Measurements from ENCODE around the gene UQCC3.
"Not testable (repeated sequence)": the region's sequence is repeated elsewhere in the genome, so short reads cannot be mapped to it uniquely, and the experiment has no call there.

The UQCC3 gene

GRCh38 chr11:62703921-62704320 lies 32.4 kb downstream of the UQCC3 start:
- not testable (repeated sequence) for DNase-seq

DNA sequence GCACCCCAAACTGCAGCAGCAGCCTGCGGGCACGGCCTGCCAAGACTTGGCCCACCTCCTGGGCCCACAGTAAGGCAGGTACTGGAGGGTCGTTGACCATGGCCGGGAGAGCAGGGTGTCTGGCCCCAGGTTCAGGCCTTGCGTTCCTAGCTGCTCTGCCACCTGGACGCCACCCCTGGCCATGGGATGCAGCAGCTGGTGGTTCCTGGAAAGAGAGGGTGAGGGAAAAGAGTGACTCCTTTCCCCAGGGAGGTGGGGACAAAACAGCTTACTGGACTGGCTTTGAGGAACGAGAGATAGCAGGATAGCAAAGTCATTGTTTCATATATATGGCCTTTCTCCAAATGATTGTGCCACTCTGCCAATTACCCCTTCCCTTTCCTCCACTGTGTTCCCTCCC lies 33.9 kb downstream of the UQCC3 start:
- DNase-seq: no peak

DNA sequence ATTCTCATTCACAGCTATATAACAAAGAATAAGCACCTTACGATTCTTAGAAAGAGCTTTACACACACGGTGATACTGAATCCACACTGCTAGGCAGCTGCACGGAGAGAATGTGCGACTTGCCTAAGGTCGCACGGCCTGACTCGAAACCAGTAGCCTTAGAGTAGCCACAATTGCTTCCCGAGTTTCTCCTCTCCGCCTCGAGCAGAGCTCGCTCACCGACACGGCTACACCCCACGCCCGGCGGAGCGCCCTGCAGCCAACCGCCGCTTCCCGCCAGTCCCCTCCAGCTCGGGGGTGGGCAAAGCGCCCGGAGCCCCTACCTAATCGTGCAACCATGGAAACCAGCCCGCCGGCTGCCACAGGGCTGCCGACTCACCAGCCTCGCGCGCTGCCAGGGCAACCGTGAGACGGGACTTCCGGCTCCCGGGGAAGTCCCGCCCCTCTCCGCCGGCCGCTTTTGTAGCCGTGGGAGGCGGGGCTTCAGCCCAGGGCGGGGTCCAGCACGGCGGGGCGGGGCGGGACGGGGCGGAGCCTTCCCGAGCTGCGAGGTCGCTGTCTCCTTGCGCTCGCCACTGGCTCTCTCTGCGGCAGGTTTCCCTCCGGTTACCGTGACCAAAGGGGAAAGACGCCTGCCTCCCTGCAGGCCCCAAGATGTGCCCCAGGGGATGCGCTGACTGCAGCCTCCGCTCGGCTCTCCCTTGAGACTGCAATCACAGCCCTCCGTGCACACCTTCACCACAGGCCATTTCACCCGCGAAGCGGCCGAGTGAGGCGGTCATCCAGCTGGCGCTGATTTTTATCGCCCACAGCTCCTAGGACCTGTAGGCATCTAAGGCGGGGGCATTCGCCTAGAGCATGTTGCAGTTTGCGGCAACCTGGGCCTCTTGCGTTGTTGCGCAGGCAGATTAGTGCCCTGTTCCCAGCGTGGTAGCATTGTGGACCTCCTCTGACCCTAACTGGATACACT lies 34.7 kb downstream of the UQCC3 start:
- DNase-seq: peak; percentile 94

DNA sequence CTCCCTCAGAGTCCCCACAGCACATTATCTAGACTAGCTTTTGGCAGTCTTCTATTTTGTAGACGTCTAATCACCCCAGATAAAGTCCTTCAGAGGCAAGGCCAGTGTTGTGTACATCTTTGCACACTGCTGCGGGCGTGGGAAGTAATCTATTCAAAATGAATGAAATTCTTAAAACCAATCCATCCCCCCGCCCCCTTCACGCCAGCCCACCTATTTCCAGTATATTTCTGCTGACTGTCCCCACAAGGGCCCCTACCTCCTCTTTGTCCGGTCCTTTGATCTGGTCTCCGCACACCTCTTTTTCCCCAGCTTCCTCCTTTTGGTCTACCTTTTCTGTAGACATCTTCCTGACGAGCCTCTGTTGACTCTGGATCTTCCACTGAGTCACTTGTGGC lies 35.4 kb downstream of the UQCC3 start:
- DNase-seq: no peak

DNA sequence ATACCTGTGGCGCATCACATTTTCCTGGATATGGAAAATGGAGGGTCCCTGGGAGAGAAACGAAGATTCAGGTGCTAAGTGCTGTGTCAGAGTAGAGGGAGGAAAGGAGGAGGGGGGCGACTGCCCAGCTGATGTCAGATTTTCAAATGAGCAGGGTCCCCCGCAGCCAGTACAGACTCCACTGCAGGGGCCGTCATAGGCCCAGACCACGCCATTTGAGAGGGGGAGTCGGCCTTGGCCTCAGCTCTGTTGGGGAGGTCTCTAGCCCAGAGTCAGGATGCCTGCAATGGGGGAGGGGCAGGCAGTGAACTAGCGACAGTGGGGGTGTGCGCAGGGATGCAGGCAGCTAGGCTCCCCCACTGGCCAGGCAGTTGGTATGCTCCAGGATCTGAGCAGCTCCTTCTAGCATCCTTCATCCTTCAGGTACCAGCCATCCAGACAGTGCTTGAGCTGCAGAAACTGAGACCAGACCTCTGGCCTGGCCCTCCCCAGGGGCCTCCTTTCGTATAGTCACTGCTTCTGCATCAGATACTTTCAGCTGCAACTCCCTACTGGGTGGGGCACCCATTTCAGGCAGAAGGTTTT lies 35.9 kb downstream of the UQCC3 start, which contains the start of the genes BSCL2 and GNG3:
TSS of gene BSCL2 (minus strand) at position 148 of the 585 bp plus-strand sequence. CDS start 229 bp downstream, outside the sequence.
TSS of gene GNG3 (plus strand) at position 400 of the 585 bp plus-strand sequence. CDS start 620 bp downstream, outside the sequence.
- DNase-seq: no peak

DNA sequence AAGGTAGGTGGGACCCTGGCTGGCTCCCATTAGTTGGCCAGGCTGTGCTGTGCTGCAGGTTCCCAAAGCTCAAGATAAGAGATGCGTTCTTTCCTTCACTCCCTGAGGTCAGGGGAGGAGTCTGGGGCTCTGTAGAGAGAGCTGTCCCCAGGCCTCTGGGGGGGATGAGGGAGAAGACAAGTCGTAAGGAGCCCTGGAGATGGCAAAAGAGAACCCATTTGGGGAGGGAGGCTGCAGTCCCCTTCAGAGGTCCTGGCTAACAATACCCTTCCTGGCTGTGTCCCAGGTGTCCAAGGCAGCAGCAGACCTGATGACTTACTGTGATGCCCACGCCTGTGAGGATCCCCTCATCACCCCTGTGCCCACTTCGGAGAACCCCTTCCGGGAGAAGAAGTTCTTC lies 36.9 kb downstream of the UQCC3 start:
- no peak for DNase-seq

- DNase-seq: peak; percentile 55
Observed at GRCh38 chr11:62708793-62709192, 37.3 kb downstream of the UQCC3 start.

GRCh38 chr11:62709247-62710000 lies 38.0 kb downstream of the UQCC3 start:
- peak; percentile 98 for DNase-seq

DNA sequence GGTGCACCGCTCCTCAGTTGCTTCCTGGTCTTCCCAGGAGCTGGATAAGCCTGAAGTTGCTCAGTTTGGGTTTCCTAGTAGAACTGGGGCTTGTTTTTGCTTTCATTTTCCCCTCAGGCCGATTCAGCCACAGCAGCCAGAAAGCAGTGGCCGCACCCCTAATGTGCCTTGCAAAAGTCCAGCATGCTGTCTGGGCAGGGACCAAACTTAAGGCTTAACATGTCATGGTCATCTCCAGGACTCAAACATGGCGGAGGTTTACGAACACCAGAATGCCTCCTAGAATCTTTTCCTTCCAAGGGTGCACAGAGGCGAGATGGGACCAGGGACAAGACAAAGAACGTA lies 38.5 kb downstream of the UQCC3 start:
- DNase-seq: no peak

DNA sequence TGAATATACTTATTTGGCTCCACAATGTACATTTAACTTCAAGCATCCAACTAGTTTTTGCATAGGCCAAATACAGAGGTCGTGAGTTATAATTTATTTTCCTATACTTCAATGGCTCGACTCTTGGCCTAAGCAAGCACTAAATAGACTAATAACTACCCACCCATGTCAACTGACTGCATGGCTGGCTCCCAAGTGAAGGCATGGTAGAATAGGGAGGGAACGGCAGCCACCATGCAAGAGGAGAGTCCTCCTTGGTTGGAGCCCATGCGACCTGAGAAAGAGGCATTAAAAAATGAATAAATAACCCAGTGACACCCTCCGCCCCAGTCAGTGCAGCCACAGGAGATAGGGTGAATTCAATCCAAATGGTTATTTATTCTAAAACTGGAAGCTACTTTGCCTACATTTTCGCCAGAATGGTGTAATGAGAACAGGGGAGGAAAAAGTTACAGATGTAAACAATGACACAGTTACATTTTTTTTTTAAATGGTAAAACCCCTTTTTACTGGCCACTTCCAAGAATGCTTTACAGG lies 40.9 kb downstream of the UQCC3 start:
- DNase-seq: no peak

- no peak for DNase-seq
Observed at GRCh38 chr11:62712861-62713260, 41.4 kb downstream of the UQCC3 start.

DNA sequence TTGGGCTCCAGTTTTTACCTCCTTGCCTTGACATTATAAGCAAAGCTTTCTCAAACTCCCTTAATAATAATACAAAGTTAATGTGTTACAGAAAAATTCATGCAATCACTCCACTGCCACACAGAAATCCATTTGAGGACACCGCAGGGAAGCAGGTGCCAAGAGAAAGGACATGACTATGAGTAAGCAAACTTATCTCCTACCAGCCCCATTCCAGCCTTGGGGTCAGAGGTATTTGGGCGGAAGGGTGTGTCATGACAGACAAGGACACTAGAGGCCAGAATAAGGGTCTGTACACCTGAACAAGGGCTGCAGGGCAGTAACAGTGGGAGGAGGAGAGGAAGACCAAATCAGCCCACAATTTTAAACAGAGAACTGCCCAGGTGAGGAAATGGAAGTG lies 41.9 kb downstream of the UQCC3 start:
- DNase-seq: no peak

DNA sequence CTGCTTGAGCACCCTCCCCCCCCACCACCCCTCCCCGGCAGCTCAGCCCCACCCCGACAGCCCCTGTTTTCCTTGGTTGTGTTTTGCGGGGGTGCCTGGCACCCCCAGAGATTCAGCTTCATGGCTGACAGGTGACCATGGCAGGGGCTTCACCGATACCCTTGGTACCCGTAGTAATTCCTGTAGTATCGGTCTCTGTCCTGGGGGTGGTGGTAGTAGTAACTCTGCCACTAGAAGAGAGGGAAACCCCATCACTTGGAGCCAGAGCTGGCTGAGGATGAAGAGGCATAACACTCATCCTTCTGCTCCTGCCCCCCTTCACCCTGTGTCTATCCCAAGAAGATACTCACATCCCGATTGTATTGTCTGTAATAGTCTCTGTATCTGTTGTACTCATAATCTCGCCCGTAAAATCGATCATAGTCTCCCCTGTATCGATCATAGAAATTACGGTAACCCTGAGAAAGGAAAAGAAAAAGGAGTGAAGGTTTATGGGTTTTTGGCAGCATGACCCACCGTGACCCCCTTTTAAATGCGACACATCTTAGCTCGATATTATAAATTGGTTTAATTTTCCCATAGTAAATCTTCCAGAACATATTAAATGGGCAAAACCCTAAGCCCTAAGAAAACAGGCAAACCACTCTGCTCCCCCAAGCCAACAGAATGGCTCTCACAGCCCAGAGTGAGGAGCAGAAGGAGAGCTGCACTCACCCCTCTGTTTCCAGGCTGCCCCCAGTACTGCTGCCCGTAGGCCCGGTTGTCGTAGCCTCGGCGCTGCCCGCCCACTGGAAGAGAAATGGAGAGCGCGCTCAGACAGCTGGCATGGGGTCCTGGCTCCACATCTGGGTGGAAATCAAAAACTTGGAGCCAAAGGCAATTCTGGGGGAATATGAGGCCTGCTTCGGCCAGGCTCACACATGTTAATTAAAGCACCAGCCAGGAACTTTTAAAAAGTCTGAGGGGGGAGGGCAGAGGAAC lies 44.0 kb downstream of the UQCC3 start:
- no peak for DNase-seq

DNA sequence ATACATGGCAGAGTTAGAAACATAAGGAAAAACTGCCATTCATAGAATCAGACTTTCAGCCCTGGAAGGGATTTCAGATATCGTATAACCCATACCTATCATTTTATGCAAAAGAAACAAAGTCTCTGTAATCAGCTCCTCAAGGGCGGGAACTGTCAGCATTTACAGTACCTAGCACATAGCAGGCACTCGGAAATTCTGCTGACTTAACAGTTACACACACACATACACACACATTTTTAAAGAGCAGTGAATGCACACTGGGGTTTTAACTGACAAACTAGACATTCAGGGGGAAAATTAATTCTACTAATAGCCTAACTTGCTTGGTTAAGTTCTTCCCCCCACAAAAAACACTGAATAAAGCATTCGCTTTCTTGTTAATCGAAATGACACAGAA lies 44.7 kb downstream of the UQCC3 start:
- DNase-seq: no peak

- DNase-seq: no peak
Observed at GRCh38 chr11:62716816-62717215, 45.3 kb downstream of the UQCC3 start.

DNA sequence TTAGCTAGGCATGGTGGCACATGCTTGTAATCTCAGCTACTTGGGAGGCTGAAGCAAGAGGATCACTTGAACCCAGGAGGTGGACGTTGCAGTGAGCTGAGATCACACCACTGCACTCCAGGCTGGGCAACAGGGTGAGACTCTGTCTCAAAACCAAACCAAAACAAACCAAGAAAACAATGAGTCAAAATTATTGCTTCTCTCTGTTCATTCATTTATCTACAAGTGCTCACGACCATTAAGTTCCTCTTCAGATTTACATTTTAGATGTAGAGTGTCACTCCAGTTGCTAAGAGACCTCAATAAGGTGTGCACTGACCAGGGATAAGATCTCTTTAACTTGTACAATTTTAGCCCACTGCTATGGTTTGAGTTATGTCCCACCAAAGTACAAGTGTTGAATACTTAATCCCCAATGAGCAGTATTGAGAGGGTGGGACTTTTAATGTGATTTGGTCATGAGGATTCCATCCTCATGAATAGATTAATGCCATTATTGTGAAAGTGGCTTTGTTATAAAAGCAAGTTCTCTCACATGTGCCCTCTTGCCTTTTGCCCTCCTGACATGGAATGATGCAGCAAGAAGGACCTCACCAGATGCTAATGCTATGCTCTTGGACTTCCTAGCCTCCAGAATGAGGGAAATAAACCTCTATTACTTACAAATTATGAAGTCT lies 48.0 kb downstream of the UQCC3 start:
- DNase-seq: no peak

GRCh38 chr11:62721994-62722393 lies 50.5 kb downstream of the UQCC3 start:
- DNase-seq: no peak

Measured in CD4-positive, alpha-beta T cell treated with Interleukin-15 for 1 hour (primary cell).